GM10266 (cell line): ENCODE measurements around the gene SLX9.

Source experiments
- DNase-seq: peaks from one replicate; pipeline ENCODE4 v3.0.0; 2012; ENCODE audit errors: extremely low spot score
- TF ChIP-seq, protein P1 (sequence below): IDR thresholded peaks from 2 replicates; pipeline ENCODE4 v1.5.1; 2012; ENCODE audit warnings: mild to moderate bottlenecking, low read depth; ENCODE audit not compliant: control insufficient read depth, insufficient read depth; ENCODE audit errors: missing control alignments

Gene SLX9

DNA sequence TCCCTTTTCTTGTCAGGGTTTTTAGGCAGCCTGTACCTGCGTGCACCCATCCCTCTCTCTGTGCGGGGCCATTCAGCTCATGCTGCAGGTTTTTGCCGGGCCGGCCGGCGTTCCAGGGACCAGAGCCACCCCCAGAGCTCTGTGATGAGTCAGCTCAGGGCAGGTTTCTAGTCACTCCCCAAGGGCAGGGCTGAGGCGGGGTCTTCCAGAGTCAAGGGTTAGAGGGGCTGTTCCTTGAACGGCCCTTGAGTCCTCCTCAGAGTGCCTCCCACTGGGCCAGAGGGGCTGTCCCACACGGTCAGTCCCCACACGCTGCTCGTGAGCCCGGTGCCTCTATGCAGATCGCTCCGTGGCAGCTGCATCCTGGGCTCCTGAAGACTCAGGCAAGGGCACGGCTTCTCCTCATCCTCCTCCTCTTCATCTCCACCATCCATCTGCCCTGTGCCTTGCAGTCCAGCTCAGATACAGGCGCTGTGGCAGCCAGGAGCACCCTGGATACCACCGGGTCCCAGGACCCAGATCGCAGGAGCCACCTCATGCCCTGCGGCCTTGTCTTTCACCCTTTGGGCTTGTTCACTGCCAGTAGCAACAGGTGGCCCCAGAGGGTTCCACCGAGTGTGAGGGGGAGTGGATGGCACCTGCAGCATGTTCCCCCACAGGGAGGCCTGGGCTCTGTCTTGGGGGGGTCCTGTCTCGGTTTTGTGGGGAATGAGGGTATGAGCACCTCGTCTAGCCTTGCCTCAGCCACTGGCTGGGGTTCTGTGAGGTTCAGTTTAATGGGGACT, 17.4 kb downstream of the SLX9 start:
- no peak for DNase-seq
- TF ChIP-seq, protein P1, sequence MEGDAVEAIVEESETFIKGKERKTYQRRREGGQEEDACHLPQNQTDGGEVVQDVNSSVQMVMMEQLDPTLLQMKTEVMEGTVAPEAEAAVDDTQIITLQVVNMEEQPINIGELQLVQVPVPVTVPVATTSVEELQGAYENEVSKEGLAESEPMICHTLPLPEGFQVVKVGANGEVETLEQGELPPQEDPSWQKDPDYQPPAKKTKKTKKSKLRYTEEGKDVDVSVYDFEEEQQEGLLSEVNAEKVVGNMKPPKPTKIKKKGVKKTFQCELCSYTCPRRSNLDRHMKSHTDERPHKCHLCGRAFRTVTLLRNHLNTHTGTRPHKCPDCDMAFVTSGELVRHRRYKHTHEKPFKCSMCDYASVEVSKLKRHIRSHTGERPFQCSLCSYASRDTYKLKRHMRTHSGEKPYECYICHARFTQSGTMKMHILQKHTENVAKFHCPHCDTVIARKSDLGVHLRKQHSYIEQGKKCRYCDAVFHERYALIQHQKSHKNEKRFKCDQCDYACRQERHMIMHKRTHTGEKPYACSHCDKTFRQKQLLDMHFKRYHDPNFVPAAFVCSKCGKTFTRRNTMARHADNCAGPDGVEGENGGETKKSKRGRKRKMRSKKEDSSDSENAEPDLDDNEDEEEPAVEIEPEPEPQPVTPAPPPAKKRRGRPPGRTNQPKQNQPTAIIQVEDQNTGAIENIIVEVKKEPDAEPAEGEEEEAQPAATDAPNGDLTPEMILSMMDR, result no peak

DNA sequence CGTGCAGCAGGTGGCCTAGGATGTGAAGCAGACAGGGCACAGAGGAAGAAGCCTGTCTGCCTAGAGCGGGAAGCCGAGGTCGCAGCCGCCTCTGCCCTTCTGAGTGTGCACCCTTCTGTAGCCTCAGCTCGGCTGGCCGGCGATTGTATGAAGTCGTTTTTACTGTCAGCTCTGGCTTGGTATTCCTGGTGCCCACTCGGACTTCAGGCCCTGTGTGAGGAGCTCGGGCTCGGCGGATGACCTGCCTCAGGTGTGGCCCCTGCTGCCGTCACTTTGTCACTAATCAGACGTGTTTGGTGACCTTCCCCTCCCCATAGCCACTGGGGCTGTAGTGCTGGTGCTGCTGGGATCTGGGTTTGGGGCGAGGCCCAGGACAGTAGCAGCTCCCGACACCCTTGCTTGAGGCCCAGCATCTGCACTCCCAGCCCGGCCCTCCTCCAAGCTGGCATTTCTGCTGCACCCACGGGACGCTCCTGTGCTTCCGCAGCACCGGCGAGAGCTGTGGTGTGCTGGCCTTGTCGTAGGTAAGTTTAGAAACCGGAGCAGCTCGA, 18.1 kb downstream of the SLX9 start:
- TF ChIP-seq, protein P1, result no peak
- no peak for DNase-seq

DNA sequence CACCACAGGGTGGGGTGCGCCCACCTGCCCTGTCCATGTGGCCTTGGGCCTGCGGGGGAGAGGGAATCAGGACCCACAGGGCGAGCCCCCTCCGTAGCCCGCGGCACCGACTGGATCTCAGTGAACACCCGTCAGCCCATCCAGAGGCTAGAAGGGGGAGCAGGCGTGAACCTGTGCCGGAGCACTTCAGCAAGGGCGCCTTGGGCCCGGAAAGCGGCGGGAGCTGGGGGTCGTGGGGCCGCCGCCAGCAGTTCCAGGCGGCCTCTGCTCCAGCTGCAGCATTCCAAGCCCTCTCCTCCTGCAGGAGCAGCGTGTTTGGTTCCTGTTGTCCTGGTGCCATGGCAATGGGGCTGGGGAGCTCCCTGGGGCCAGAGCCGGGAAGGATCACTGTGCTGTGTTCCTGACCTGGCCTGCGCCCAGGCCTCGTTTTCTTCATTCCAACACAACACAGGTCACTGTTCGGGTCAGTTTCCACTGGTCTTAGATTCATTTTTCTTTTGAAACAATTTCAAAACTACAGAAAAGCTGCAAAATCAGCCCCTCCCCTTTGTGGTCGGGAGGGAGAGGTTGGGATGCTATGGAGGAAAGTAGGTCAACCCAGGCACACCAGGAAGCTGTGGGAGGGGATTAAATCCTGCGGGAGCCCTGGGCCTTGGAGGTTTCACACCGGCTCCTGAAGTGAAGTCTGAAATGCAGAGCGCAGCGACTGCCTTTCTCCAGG, 18.8 kb downstream of the SLX9 start:
- DNase-seq, result no peak
- TF ChIP-seq, protein P1, result no peak

DNA sequence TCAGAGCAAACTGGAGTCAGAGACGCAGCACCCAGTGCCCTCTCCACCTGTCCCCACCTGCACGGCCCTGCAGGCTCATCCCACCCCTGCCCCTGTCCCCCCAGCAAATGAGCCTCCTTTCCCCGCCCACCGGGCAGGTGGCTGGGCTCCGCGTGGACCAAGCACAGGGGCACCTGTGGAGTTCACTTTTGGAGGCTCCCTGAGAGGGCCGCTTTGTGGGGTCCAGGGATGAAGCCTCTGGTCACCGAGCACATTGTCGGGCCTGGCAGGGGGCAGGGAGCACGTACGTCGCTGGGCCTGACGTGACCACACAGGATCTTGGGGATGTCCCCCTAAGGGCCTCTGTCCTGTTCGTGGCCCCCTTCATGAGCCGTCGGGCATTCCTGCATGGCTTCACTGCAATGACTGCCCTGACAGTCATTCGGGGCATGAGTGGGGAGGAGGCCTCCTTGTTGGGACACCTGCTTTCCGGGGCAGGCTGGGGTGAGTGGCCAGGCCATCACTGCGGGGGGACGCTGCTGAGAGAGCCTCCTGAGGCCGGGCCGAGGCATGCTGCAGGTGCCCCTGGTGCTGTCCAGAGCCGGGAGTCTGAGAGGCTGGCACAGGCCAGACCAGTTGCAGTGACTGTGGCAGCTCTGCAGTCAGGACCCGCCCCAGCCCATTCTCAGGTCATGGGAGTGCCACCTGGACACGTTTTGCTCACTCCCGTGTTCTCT, 19.7 kb downstream of the SLX9 start:
- TF ChIP-seq, protein P1, result no peak
- no peak for DNase-seq

DNA sequence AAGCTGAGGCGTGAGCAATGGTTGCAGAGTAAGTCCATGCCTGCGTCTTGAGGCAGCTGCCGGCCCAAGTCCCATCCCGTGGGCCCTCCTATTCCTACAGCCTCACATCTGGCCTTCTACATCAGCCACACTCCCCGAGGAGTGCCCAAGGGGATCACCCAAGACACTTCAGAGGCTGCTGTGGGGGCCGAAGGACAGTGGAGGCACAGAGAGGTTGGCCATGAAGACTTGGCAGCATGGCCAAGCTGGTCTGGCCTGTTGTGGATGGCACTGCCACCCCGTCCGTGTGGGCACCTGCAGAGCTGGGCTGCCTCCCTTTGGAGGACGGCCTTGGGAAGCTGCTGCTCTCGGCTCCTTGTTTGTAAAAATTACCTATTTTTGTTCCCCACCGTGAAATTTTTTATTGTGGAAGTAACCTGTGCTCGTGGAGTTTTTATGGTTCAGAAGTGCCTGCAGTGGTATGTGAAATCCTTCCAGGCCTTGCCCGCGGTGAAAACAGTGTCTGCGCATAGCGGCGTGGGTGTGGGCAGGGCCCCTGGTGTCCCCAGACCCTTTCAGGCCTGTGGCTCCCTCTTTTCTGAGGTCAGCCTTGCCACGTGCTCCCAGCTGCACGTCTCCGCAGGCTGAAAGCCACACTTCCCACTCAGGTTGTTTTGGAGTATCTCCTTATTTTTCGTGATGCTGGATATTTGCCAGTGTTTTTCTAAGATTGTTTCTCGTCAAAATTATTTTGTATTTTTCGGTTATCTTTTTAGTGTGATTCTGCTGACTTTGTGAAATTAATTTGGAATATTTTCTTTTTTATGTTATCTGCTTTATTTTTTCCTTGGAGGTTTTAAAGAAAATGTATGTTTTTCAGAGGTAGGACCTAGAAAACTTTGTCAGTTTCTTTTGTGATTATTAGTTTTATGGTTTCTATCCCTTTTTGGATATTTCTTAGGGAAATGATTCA, 20.6 kb downstream of the SLX9 start:
- no peak for DNase-seq
- TF ChIP-seq, protein P1, result no peak

DNA sequence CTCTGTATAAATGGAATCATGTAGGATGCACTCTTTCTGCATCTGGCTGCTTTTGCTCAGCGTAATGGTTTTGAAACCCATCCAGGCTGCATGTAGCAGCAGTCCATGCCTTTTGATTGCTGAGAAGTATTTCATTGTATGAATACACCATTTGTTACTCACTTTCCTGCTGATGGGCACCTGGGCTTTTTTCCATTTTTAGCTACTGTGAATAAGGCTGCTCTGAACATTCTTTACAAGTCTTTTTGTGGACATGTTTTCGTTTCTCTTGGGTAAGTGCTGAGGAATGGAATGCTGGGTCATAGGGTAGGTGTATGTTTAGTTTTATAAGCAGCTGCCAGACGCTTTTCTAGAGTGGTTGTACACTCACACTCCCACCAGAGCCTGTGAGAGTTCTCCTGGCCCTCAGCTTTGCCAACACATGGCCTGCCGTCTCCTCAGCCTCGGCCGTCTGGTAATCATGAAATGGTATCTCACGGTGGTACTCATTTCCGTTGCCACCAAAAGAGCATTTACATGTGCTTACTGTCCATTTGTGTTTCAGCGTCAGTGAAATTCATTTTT, 22.7 kb downstream of the SLX9 start:
- TF ChIP-seq, protein P1, result no peak
- no peak for DNase-seq
